Testis (tissue), 2 donors: ENCODE data around the gene CD300H.

Experiments
- CTCF ChIP-seq, 3 experiments: fragments of 450-650 bp in 2 of 3; fragments of 200-600 bp in 1 of 3; sonication (generic) in 1 of 3; IDR thresholded peaks; one replicate each; pipeline ENCODE4 v1.5.1; 2016 to 2019; ENCODE audit warnings: antibody characterized with exemption in 3 of 3, mild to moderate bottlenecking in 2 of 3, moderate library complexity in 1 of 3
- POLR2A ChIP-seq: fragments of 450-650 bp; IDR thresholded peaks from one replicate; pipeline ENCODE4 v1.6.1; 2017; ENCODE audit warnings: antibody characterized with exemption, mild to moderate bottlenecking, moderate library complexity

GRCh38 chr17:74547736-74548135 is 19.6 kb downstream of the CD300H start:
- no peak for TF ChIP-seq CTCF (IDR thresholded peaks at IDR 0.05)
- TF ChIP-seq POLR2A: no peak
